HEK293T (cell line): ENCODE data around the gene ADORA1.

Source experiments
- CTCF ChIA-PET: fragments of 350-600 bp; formaldehyde crosslinking; extraction: SDS; loops from one replicate; lab custom pipeline; 2021; ENCODE audit warnings: antibody characterized with exemption, inconsistent platforms; lab: Yijun Ruan, JAX
- POLR2A ChIA-PET: fragments of 350-600 bp; formaldehyde crosslinking; extraction: SDS; loops from one replicate; lab custom pipeline; 2020; ENCODE audit warnings: antibody characterized with exemption, inconsistent platforms; lab: Yijun Ruan, JAX
- DNase-seq: peaks from one replicate; pipeline ENCODE4 v3.0.0; 2012; ENCODE audit warnings: mixed read lengths; ENCODE audit errors: extremely low spot score
- ARNT ChIP-seq: fragments of 450-650 bp; IDR thresholded peaks from 2 replicates; pipeline ENCODE4 v1.6.1; 2017; ENCODE audit warnings: mild to moderate bottlenecking
- BHLHE40 ChIP-seq: fragments of 450-650 bp; IDR thresholded peaks from 2 replicates; pipeline ENCODE4 v1.6.1; 2016; ENCODE audit warnings: mild to moderate bottlenecking, moderate library complexity, borderline replicate concordance
- CTBP1 ChIP-seq: fragments of 450-650 bp; IDR thresholded peaks from 2 replicates; pipeline ENCODE4 v1.6.1; 2016; ENCODE audit warnings: borderline replicate concordance
- ELF4 ChIP-seq: fragments of 450-650 bp; IDR thresholded peaks from 2 replicates; pipeline ENCODE4 v1.6.1; 2017; ENCODE audit warnings: antibody characterized with exemption
- FOXA1 ChIP-seq: fragments of 450-650 bp; IDR thresholded peaks from 2 replicates; pipeline ENCODE4 v1.6.1; 2016; ENCODE audit warnings: mild to moderate bottlenecking
- FOXK2 ChIP-seq: fragments of 450-650 bp; IDR thresholded peaks from 2 replicates; pipeline ENCODE4 v1.6.1; 2016; ENCODE audit warnings: mild to moderate bottlenecking
- FOXM1 ChIP-seq: fragments of 450-650 bp; IDR thresholded peaks from 2 replicates; pipeline ENCODE4 v1.6.1; 2017; ENCODE audit warnings: mild to moderate bottlenecking, borderline replicate concordance
- HDGF ChIP-seq: fragments of 450-650 bp; IDR thresholded peaks from 2 replicates; pipeline ENCODE4 v1.6.1; 2017; ENCODE audit warnings: antibody characterized with exemption, borderline replicate concordance
- L3MBTL2 ChIP-seq: fragments of 450-650 bp; conservative IDR thresholded peaks from 2 replicates; pipeline ENCODE4 v1.6.1; 2016; ENCODE audit warnings: mild to moderate bottlenecking
- LEF1 ChIP-seq: fragments of 450-650 bp; IDR thresholded peaks from 2 replicates; pipeline ENCODE4 v1.6.1; 2017; ENCODE audit warnings: mild to moderate bottlenecking, borderline replicate concordance
- NFRKB ChIP-seq: fragments of 450-650 bp; IDR thresholded peaks from 2 replicates; pipeline ENCODE4 v1.6.1; 2016; ENCODE audit warnings: mild to moderate bottlenecking, moderate library complexity
- SP1 ChIP-seq: fragments of 450-650 bp; IDR thresholded peaks from 2 replicates; pipeline ENCODE4 v1.6.1; 2017
- SUZ12 ChIP-seq: fragments of 450-650 bp; IDR thresholded peaks from 2 replicates; pipeline ENCODE4 v1.6.1; 2016; ENCODE audit warnings: mild to moderate bottlenecking
- TARDBP ChIP-seq: fragments of 450-650 bp; IDR thresholded peaks from 2 replicates; pipeline ENCODE4 v1.6.1; 2016
- ZNF384 ChIP-seq: fragments of 450-650 bp; IDR thresholded peaks from 2 replicates; pipeline ENCODE4 v1.6.1; 2016
- TF ChIP-seq, protein P1 (sequence below): fragments of 450-650 bp; IDR thresholded peaks from 2 replicates; pipeline ENCODE4 v1.6.1; 2016

Gene ADORA1

DNA sequence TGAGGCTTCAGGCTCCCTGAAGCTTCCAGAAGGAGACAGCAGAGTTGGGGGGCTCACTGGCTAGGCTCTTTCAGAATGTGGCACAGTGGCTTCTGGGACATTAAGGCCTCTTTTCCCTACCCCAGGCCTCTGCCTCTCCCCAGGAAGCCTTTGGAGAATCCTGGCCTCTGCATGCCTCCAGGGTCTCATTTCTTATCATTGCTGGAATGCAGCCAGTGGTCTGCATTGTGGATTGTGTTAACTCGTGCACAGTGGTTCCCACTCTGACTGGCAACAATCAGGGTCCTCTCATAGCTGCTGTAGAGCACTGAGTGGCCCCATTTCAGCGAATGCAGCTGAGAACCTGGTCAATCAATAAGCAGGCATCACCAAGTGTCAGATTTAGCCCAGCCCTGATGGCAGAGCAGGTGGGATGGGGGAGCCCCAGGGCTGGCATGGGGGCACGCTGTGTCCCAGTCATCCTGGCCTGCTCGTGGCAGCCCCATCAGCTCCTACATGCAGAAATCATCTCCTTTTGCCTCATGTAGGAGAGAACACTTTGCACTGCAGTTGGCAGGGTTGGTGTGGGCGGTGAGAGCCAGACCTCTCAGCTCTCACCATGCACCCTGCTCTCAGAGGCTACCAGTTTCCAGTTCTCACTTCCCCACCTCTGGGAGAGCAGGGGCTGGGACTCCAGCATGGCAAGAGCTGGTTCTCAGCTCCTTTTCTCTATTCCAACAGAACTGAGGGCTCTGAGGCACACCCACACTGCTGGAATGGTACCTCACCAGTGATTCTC is 13.4 kb downstream of the ADORA1 start:
- POLR2A ChIA-PET = interaction anchor here (0.9 kb wide), 1 partner anchor 8 kb away, joined by 3 read pairs; no protein-coding TSS in a partner anchor
- DNase-seq = no peak

DNA sequence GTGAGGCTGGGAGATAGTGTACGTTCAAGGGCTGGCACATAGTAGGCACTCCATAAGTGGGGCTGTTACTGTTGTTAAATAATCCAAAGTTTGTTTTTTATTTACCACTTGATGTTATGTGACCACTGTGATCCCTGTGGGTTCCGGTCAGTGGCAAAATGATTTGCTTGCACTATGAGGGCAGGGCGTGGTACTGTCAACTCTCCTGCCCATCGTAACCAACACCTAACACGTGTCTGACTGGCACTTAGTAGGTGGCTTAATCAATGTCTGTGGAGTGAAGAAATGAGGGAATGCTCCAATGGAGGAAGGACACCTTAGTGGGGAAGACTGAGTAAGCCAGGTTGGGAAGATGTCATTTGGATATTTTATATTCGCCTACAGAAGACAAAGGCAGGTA is 14.6 kb downstream of the ADORA1 start:
- no peak for TF ChIP-seq FOXA1
- no peak for TF ChIP-seq ELF4
- no peak for TF ChIP-seq L3MBTL2
- TF ChIP-seq CTBP1 = no peak
- TF ChIP-seq BHLHE40 = no peak
- TF ChIP-seq SP1 = no peak
- no peak for TF ChIP-seq LEF1
- ChIA-PET POLR2A (no interaction called here), CTCF (interaction anchor here (1.3 to 1.5 kb wide), 2 partner anchors 14 to 25 kb away, joined by 3 to 5 read pairs; partner anchors contain the start of gene ADORA1)
- DNase-seq = no peak

More for the DNA sequence above, 13.4 kb downstream of the ADORA1 start:
- no peak for TF ChIP-seq SUZ12
- no peak for TF ChIP-seq FOXM1
- no peak for TF ChIP-seq BHLHE40
- no peak for TF ChIP-seq ARNT
- CTCF ChIA-PET = interaction anchor here (1.3 to 1.5 kb wide), 2 partner anchors 13 to 23 kb away, joined by 3 to 5 read pairs; partner anchors contain the start of gene ADORA1

DNA sequence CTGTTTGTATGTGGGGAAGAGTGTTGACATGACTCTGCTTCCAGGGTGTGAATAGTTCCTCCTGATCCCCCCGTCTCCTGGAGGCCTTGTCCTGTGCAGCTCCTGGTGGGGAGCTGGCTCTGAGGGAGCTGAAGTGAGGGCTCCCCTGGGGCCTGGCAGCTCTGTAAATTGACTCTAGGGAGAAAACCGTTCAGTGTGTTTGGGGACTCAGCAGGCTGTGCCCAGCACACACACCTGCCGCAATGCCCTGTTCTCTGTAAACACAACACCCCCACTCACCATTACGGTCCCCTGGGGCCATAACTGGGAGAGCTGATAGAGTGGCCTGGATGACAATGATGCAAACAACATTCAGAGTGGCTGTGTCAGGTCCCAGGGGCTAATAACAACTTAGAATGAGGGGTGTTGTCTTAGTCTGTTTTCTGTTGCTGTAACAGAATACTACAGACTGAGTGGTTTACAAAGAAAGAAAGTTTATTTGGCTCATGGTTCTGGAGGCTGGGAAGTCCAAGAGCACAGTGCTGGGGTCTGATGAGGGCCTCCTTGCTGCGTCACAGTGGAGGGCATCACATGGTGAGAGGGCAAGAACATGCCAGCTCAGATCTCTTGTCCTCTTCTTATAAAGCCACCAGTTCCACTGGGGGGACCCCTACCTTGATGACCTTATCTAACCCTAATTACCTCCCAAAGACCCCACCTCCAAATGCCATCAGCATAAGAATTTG is 15.3 kb downstream of the ADORA1 start:
- DNase-seq = no peak

DNA sequence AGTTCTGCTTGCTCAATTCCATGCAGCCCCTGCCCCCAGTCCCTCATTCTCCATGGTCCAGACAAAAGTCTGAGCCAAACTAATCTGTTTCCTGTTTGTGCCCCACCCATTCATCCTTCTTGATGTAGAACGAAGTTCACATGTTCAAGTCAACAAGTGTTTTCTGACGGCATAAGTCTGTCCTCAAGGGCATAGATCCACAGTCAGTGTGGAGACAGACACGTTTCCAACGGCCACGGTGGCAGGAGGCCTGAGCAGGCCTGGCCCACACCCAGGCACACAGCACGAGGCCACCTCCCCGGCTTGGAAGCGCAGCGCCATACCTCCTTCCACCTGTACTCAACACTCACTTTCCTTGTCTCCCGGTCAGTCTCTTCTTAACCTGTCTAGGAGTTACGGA is 16.1 kb downstream of the ADORA1 start:
- CTCF ChIA-PET = no interaction called here
- POLR2A ChIA-PET = no interaction called here
- TF ChIP-seq SP1 (no peak), TARDBP (no peak), FOXA1 (no peak), FOXK2 (no peak), ELF4 (no peak), SUZ12 (no peak), NFRKB (no peak), FOXM1 (no peak), LEF1 (no peak), HDGF (no peak), ARNT (no peak)
- TF ChIP-seq, protein P1, sequence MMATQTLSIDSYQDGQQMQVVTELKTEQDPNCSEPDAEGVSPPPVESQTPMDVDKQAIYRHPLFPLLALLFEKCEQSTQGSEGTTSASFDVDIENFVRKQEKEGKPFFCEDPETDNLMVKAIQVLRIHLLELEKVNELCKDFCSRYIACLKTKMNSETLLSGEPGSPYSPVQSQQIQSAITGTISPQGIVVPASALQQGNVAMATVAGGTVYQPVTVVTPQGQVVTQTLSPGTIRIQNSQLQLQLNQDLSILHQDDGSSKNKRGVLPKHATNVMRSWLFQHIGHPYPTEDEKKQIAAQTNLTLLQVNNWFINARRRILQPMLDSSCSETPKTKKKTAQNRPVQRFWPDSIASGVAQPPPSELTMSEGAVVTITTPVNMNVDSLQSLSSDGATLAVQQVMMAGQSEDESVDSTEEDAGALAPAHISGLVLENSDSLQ = no peak
- DNase-seq = no peak

More for the DNA sequence above, 15.3 kb downstream of the ADORA1 start:
- TF ChIP-seq, protein P1 = no peak
- TF ChIP-seq TARDBP = no peak
- TF ChIP-seq ZNF384 = no peak
- no peak for TF ChIP-seq ELF4
- CTCF ChIA-PET = interaction anchor here (1.3 to 1.5 kb wide), 2 partner anchors 15 to 25 kb away, joined by 3 to 5 read pairs; partner anchors contain the start of gene ADORA1
- POLR2A ChIA-PET = no interaction called here

DNA sequence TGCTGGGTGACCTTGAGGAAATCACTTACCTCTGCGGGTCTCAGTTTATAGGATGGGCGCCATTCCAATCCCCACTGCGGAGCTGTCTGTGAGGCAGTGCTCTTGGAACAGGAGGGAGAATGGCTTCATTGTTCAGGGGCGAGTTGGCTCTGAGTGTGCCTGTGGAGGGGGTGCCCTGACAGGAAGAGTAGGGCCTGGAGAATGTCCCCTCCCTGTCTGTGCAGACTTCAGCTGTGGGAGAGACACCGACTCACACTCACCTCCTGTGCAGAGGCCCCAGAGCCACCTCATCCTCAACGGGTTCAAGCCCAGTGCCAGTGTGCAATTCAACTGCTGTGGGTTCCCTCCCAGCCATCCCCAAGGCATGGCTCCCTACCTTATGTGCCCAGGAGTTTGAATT is 17.1 kb downstream of the ADORA1 start:
- no peak for DNase-seq
- no peak for TF ChIP-seq SP1
- TF ChIP-seq NFRKB = no peak
- TF ChIP-seq, protein P1 = no peak
- no peak for TF ChIP-seq ARNT
- TF ChIP-seq CTBP1 = no peak
- TF ChIP-seq BHLHE40 = no peak
- TF ChIP-seq FOXK2 = no peak
- TF ChIP-seq TARDBP = no peak
- no peak for TF ChIP-seq FOXM1
- TF ChIP-seq FOXA1 = no peak
- TF ChIP-seq SUZ12 = no peak
- TF ChIP-seq L3MBTL2 = no peak
- no peak for TF ChIP-seq ELF4
- no peak for TF ChIP-seq ZNF384
- TF ChIP-seq HDGF = no peak
- POLR2A ChIA-PET = no interaction called here
- CTCF ChIA-PET = no interaction called here
